NCI-H345 (cell line): ENCODE measurements around the gene NRG4.
"Not testable (repeated sequence)": the region's sequence is repeated elsewhere in the genome, so short reads cannot be mapped to it uniquely, and the experiment has no call there.

Experiments
- DNase-seq: peaks from one replicate; lab custom pipeline; 2025; lab: John Stamatoyannopoulos, UW

NRG4 gene

GRCh38 chr15:75994220-75994619 lies 18.0 kb downstream of the NRG4 start:
- no peak for DNase-seq

DNA sequence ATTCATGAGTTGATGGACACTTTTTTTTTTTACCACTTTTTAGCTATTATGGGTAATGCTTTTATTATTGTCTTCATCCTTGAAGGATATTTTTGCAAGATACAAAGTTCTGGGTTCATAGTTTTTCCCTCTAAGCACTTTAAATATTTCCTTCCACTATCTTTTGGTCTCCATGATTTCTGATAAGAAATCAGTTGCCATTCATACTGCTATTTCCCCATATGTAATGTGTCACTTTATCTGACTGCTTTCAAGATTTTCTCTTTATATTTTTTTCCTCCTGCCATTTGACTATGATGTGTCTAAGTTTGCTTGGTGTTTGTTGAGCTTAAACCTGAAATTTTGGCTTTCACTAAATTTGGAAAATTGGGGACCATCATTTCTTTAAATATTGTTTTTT lies 19.3 kb downstream of the NRG4 start:
- no peak for DNase-seq

- DNase-seq: no peak
Measured at GRCh38 chr15:75989875-75990274, 22.3 kb downstream of the NRG4 start.

DNA sequence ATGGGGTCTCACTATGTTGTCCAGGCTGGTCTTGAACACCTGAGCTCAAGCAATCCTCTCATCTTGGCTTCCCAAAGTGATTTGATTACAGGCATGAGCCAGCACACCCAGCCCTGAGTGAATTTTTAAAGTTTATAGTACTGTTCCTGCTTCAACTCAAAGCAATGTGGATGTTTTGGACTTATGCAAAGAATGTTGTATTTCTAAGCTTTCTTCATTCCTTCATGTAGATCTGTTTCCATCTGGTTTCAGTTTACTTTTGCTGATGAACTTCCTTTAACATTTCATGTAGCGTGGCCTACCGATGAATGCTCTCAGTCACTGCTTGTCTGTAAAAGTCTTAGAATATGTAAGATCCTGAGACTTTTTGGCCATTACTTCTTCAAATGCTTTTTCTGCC lies 23.2 kb downstream of the NRG4 start:
- DNase-seq: no peak

DNA sequence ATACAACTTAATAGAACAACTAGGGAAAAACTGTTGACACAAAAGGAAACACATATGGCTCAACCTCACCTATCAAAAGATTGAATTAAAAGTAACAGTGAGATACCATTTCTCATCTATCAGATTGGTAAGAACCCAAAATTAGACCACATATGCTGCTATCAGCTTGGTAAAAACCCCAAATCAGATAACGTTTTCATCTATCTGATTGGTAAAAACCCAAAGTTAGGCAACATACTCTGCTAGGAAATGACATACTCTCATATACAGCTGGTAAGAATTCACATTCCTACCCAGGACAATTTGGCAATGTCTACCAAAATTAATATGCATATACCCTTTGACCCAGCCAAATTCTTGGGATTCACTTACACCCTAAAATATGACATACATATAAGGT lies 26.3 kb downstream of the NRG4 start:
- no peak for DNase-seq

GRCh38 chr15:75984706-75985105 lies 27.5 kb downstream of the NRG4 start:
- not testable (repeated sequence) for DNase-seq

GRCh38 chr15:75982468-75982867 lies 29.8 kb downstream of the NRG4 start:
- no peak for DNase-seq

DNA sequence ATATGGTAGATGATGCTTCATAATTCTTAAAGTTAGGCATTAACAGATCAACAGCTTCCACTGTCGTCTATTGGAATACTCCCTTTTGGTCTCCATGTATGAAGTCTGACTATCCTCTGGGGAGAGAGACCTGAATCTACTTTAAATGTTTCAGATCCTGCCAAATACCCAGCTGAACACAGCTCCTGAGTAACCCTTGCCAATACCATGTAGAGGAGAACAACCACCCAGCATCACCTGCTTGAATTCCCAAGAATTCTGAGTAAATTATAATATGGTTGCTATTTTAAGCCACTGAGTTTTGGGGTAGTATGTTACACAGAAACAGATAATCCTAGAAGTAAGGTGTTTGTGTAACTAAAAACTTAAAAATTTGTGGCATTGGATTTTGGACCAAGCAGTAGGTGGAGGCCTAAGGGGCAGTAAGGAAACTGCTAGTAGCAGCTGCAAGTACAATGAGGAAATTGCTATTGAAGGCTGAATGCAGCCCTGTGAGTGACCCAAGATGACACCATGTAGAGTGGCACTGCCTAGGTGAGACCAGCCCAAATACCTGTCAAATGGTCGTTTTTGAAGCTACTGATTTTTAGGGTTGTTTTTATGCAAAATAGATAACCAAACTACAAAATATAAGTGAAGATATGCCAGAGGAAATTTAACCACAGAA lies 30.9 kb downstream of the NRG4 start:
- no peak for DNase-seq

- DNase-seq: not testable (repeated sequence)
Measured at GRCh38 chr15:75976766-75977165, 35.5 kb downstream of the NRG4 start.

- no peak for DNase-seq
Measured at GRCh38 chr15:75966073-75966472, 46.2 kb downstream of the NRG4 start.

- no peak for DNase-seq
Measured at GRCh38 chr15:75961331-75961730, 50.9 kb downstream of the NRG4 start.

GRCh38 chr15:75955720-75956119 lies 56.5 kb downstream of the NRG4 start:
- DNase-seq: no peak

- DNase-seq: no peak
Measured at GRCh38 chr15:75952525-75952924, 59.7 kb downstream of the NRG4 start.

- no peak for DNase-seq
Measured at GRCh38 chr15:75948761-75949296, 63.4 kb downstream of the NRG4 start.

GRCh38 chr15:75947092-75947491 lies 65.1 kb downstream of the NRG4 start:
- DNase-seq: no peak

GRCh38 chr15:75945953-75946352 lies 66.3 kb downstream of the NRG4 start:
- no peak for DNase-seq

DNA sequence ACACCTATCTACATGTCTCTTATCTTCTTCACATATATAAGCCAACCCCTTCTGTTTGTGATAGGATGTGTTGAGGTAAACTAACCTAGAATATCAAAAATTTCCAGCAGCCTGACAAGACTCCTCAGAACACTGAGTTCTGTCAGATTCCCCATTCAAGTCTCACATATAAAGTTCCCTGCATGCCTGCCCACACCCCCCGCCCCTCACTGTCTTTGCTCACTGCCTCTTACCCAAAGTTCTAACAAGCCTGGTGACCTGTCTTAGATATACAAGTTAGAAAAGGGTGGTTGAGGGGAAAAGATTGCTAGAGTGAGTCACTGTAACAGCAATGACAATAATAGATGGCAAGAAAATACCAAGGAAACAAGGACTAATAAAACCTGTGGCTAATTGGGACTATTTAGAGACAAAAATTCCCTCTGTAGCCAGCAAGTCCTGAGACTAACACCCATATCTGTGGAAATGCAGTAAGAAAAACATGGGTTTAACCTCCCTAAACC lies 68.5 kb downstream of the NRG4 start:
- DNase-seq: no peak

DNA sequence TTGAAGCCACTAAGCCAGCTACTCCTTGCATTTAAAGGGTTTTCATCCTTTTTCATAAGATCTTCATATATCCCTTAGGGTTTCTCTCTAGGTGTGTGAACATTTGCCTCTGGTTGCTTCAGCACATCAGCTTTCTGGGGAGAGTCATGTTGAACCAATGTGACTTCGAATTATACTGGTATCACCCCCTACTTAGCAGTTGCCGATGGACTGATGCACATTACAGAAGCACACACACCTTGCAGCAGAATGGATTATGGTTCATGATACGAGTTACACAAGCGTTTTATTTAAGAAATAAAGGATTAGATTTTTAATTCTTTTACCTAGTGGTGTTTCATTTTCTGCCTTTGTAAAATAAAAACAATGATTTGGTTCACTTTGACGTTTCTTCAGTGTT lies 69.0 kb downstream of the NRG4 start:
- DNase-seq: no peak

- no peak for DNase-seq
Measured at GRCh38 chr15:75942464-75942863, 69.8 kb downstream of the NRG4 start.

GRCh38 chr15:75930866-75931265 lies 81.4 kb downstream of the NRG4 start:
- DNase-seq: no peak

DNA sequence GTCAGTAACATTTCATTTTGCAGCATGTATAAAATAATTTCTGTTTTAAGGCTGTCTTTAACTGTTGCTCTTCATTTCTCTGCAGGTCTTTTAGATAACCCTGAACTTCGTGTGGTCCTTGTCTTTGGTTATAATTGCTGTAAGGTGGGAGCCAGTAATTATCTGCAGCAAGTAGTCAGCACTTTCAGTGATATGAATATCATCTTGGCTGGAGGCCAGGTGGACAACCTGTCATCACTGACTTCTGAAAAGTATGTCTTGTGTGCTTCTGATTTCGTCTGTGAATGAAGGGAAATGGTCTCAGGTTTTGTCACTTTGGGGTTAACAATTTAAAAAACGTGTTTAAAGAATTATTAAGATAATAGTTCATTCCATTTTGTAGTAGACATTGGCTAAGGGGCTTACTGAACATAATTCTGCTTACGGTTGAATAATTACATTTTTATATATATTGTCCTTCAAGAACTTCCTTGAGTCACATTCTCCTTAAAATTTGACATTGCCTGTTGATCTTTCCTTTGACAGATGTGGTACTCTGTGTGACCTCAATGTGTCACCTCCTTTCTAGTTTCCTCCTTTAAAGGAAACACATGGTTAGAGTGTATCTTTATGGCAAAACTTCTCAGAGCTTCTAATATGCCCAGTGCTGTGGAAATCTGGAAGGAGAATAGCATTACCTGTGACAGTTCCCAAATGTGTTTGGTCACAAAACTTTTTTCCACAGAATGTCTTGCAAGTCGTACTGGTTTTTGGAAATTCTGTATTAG lies 82.2 kb downstream of the NRG4 start:
- no peak for DNase-seq

DNA sequence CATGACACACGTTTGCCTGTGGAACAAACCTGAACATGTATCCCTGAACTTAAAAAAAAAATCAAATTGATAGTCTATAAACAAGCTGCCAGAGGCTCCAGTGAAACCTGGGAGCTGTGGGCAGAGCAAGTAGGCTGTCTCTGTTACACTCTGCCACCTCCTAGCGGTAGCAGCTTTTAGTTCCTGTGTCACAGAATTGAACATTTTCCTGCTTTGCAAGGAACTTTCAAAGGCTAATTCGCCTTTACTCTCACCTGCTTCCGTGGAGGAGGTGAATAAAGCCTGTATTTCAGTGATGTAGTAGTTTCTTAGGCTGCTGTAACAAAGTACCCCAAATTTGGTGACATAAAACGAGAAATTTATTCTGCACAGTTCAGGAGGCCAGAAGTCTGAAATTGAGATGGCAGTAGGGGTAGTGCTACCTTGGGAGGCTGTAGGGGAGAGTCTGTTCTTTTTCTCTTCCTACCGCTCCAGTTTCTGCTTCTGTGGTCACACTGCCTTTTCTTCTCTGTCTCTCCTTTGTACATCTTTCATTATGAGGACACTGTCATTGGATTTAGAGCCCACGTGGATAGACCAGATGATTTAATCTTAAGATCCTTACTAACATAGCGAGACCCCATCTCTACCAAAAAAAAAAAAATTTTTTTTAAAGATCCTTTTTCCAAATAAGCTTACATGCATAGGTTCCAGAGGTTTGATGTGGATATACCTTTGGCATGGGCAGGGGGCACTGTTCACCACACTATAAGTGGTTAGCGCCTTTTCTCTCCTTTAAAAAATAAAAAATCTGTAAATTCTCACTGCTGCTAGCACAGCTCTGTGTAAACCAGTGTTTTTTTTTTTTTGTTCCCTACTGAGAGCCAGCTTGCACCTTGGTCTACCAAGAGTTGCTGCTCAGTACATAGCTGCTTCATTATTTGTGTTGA lies 83.3 kb downstream of the NRG4 start:
- no peak for DNase-seq
